Activated CD8-positive, alpha-beta memory T cell treated with anti-CD3 and anti-CD28 coated beads, Interleukin-2, amount 50 U/mL, for 24 hours (primary cell): ENCODE data around the gene DNAH3.
"Not testable (repeated sequence)": the region's sequence is repeated elsewhere in the genome, so short reads cannot be mapped to it uniquely, and the experiment has no call there.

Experiments
- DNase-seq: peaks from one replicate; pipeline ENCODE4 v3.0.0-alpha.2; 2020; ENCODE audit errors: extremely low read depth

The DNAH3 gene

DNA sequence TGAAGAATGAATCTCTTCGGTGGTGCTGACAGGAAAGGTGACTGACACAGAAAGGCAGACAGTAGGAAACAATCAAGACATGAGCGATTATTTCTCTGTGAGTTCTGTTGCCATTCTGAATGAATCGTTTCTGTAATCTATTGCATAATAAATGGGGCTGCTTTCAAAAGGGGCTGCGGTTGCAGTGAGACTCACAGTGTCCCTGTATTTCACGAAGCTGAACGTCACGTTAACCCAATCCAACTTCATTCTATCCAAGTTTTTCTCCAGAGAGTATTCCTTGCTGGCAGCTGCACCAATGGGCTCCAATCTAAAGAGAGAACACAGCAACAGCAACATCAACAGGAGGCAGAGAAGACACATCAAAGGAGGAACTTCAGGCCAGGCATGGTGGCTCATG is 75.4 kb downstream of the DNAH3 start:
- no peak for DNase-seq

DNA sequence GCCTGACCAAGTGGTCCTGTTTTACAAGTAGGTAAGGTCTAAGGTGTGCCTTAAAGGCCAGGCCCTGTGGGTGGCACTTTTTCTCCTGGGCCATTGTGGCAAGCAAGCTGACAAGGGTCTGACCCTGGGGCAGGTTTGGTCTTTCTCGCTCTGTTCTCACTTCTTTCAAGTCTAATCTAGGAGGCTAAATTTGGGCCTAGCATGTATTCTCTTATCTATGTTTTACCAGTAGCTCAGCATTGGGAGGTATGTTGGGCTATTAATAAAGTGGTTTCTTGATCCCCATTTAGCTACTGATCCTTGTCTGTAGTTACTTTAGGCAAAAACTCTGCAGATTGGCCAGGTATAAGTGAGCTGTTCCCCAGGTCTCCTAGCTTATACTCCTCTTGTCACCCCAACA is 77.7 kb downstream of the DNAH3 start:
- DNase-seq: no peak

DNA sequence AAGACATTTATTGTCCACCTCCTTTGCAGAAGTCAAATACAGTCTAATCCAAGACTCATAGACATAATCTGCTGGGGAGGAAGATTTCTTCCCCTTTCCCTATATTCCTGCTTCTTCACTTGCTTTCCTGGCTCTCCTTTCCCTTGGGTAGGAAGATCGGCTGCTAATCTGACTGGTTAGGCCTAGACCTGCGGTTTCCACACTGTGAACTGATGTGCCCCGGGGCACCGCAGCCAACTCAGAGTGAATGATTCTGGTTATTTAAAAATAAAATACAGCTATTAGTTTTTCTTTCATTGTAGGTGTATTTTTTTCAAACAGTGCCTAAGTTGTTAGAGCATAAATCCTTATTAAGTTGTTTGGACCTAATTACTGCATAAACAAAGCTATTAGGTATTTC is 78.9 kb downstream of the DNAH3 start:
- DNase-seq: no peak

DNA sequence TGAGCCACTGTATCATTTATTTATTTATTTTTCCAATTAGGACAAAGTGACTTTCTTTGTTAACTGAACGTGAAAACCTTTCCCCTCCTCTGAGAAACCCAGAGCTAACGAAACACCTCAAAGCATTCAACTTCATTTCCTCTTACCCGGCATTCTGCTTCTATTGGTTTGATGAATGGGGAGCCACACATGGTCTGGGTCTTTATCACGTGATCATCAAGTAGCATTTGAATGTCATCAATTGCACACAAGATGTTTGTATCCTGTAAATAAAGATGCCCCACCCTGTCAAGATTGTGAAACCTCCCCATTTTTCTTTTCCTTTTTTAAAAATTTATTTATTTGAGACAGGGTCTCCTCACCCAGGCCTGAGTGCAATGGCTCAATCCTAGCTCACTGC is 80.1 kb downstream of the DNAH3 start:
- DNase-seq: no peak

DNA sequence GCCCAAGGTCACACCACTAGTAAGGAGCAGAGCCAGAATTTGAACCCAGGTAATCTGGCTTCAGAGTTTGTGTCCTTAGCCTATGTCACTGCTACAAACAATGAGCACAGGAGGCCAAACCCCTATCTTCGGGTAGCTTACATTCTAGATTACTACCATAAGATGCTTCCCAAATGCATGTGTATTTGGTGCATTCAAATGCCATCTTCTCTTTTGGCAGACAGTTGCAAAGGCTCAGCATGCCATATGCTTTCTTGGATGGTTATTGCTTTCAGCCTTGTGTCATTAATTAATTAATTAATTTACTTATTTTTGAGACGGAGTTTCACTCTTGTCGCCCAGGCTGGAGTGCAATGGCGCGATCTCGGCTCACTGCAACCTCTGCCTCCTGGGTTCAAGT is 80.7 kb downstream of the DNAH3 start:
- no peak for DNase-seq

DNA sequence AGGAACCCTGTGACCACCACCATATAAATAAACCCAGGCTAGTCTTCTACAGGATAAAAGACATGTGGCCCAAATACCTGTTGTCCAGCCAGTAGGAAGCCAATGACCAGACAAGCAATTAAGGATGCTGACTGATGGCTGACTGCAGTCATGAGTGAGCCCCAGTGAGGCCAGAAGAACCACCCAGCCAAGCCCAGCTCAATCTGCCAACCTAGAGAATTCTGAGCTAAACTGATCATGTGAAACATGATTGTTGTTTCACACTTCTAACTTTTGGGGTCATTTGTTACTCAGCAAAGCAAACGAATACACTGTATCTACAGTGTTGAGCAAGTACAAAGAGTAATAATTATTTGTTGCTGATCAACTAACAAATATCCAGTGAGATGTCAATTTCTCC is 86.4 kb downstream of the DNAH3 start:
- no peak for DNase-seq

DNA sequence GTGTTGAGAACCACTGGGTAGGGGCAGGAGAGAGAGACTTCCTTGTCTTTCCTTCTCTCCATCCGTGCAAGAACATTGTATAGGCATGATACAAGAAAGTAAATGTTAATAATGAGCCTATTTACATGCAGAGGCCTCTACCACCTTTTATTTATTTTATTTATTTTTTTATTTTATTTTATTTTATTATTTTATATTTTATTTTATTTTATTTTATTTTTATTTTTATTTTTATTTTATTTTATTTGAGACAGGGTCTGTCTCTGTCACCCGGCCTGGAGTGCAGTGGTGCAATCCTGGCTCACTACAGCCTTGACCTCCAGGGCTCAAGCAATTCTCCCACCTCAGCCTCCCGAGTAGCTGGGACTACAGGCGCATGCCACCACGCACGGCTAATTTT is 87.3 kb downstream of the DNAH3 start:
- not testable (repeated sequence) for DNase-seq

DNA sequence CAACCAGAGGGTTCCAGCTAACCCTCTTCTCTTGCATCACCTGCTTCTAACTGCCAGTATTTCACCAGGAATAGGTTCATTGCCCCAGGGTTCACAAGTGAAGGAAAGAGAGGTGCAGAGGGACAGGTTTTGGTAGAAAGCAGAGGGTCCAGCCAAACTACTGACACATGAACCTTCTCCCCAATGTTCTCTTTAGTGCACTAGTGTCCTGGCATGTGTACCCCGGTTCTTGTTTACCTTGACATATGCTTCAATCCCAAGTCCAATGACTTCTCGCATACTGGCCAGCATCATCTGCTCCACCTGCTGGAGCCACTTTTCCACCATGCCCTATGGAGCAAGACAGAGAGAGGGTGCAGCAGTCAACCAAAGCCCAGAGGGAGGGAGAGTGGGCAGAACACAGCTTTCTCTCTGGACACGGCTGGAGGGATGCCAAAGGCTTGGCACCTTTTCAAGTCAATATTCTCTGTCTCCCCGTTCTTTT is 90.6 kb downstream of the DNAH3 start:
- no peak for DNase-seq

DNA sequence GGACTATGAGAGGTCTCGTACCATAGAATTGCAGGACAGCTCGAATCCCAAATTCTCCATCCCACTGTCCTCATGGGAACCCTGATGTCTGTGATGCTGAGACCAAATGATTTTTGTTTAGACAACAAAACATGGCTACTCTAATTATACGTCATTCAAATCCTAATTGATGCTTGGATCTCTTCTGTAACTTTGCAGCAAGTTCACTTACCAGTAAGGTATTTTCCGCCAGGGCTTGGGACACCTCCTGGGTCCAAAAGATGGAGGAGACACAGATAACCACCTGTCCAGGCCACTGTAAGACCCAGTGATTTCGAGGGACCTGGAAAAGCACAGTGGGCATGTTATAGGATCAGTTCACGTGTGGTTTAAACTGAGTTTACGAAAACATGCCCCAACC is 92.8 kb downstream of the DNAH3 start:
- DNase-seq: no peak

DNA sequence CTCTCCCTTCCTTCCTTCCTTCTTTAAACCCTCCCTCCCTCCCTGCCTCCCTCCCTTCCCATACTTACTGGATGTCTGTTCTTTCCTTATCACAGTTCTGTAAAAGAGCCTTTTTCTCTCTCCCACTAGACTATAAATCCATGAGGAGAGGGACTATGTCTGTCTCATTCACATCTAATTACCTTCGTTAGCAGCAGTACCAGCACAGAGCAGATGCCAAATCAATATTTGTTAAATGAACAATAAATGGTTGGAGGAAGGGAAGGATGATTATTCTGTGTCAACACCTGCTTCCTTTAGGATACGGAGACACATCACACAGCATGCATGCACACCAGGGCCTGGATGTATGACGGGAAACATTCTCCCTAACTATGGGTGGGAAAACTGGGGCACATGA is 94.2 kb downstream of the DNAH3 start:
- DNase-seq: no peak

DNA sequence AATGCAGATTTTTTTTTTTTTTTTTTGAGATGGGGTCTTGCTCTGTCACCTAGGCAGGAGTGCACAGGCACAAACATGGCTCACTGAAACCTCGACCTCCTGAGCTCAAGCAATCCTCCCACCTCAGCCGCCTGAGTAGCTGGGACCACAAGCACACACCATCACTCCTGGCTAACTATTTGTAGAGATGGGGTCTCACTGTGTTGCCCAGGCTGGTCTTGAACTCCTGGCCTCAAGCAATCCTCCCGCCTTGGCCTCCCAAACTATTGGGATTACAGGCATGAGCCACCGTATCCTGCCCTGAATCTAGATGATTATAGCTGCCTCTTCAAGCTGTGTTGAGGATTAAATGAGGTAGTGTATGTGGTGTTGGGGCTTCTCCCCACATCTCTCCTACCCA is 94.9 kb downstream of the DNAH3 start:
- not testable (repeated sequence) for DNase-seq

DNA sequence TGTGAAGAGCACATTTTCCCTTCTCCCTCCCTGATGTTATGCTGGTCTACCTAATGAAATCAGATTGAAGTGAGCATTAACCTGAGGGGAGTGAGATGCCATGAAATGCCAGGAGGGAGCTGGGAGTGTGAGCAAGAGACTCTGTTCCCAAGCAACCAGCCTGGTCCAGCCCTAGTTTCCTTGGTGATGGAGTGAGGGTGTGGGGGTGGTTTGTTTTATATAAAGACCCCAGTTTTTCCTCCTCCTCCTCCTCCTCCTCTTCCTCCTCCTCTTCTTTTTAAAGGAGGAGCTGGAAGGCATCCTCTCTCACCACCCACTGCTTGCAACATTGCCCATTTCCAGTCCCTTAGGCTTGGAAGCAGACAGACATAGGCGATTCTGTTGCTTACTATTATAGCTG is 97.1 kb downstream of the DNAH3 start:
- DNase-seq: no peak

DNA sequence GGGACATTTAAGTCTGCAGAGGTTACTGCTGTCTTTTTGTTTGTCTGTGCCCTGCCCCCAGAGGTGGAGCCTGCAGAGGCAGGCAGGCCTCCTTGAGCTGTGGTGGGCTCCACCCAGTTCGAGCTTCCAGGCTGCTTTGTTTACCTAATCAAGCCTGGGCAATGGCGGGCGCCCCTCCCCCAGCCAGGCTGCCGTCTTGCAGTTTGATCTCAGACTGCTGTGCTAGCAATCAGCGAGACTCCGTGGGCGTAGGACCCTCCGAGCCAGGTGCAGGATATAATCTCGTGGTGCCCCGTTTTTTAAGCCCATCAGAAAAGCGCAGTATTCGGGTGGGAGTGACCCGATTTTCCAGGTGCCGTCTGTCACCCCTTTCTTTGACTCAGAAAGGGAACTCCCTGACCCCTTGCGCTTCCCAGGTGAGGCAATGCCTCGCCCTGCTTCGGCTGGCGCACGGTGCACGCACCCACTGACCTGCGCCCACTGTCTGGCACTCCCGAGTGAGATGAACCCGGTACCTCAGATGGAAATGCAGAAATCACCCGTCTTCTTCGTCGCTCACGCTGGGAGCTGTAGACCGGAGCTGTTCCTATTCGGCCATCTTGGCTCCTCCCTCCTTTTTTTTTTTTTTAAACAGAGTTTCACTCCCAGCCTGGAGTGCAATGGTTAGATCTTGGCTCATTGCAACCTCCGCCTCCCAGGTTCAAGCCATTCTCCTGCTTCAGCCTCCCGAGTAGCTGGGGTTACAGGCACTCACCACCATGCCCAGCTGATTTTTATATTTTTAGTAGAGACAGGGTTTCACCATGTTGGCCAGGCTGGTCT is 102.3 kb downstream of the DNAH3 start:
- not testable (repeated sequence) for DNase-seq

DNA sequence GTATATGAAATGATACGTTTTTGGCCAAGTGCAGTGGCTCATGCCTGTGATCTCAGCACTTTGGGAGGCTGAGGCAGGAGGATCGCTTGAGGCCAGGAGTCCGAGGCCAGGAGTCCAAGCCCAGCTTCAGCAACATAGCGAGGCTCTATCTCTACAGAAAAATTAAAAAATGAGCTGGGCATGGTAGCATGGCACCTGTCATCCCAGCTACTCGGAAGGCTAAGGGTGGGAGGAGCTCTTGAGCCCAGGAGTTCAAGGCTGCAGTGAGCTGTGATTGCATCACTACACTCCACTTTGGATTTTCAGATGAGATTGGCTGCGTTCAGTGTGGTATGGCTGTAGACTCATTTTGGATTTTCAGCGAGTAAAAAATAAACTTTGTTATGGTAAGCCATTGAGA is 112.4 kb downstream of the DNAH3 start:
- DNase-seq: no peak

DNA sequence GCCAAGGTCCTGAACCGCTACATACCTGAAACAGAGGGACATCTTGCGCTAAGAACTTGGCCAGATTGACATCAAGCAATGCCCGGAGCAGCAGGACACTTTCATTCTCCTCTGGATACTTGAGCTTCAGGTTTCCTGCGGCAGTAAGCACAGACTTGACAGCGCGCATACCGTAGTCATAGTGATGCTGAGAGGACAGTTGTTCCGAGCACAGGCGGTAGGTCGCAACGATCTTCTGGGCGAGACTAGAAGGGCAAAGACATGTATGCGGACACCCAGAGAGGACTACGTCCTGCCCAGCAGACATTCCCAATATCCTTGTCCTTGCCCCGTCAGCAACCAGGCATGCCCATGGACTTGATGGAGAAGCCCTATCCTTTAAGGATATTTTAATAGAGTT is 112.9 kb downstream of the DNAH3 start:
- DNase-seq: no peak

DNA sequence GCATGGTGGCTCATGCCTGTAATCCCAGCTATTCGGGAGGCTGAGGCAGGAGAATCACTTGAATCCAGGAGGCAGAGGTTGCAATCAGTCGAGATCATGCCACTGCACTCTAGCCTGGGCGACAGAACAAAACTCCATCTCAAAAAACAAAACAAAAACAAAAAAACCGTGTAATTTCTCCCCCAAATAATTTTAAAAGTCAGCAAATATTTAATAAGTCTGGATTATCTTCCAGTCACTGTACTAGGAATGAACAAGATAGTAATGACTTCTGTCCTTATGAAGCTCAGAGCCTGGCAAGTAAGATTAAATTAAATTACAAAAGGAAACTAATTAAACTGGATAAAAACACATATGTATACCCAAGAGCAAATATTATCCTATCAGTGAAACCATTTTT is 113.5 kb downstream of the DNAH3 start:
- no peak for DNase-seq

DNA sequence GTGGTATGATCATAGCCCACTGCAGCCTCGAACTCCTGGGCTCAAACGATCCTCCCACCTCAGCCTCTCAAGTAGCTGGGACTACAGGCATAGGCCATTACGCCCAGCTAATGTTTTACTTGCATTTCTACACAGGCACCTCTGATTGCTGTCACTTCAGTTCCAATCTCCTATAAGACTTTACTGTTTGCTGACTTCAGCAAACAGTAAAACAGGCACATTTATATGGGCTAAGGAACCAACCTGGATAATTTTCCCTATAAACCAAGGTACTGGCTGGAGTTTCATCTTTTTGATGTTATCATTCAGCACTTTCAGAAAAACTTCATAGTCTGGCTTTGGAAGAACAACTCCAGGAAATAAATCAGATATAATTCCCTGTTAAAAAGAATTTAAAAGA is 114.2 kb downstream of the DNAH3 start:
- no peak for DNase-seq

DNA sequence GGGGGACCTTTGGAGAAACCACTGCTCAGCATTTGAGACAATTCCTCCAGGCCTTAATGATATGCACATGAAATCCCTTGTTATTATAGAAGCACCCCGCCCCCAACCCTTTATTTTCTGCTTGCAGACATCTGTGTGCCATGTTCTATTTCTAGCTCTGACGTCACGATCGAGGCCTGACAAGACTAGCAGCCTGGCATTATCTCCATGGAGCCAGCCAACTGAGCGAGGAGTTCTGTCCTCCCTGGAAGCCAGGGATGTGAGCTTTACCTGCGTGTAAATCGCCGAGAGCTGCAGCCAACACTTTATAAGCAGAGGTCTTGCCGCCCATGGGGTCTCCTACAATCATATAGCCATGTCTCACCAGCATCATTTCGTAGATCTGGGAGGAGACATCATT is 116.9 kb downstream of the DNAH3 start:
- no peak for DNase-seq

DNA sequence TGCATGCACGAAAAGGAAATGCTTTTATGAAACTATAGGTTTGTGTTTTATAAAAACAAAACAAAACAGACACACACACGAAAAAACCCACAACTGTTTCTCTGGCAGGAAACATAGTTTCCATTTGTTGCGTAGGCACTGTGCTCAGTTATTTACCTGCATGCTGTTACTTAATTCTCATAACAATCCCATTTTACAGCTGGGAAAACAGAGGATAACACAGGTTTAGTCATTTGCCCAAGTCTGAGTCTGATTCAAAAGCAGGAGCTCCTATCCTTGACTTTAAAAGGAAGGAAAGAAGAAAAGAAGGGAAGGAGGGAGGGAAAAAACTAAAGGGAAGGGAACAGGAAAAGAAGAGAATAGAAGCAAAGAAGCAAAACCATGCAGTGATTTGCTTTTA is 117.4 kb downstream of the DNAH3 start:
- DNase-seq: no peak

DNA sequence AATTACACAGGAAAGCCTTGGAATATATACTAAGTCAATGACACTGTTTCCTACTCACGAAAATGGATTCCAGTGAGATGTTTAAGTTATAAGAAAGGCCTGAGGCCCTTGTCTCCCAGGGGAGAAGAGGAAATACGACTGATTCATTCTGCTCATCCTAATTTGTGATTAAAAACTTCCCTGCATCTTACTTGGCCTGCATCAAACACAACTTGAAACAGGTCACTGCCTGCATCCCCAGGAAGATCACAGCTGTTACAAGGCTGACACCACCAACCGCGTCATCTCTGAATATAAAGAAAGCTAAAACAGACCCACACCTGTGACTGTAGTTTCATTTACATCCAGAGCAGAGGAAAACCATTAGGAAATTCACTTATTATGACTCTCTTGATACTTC is 121.9 kb downstream of the DNAH3 start:
- no peak for DNase-seq

DNA sequence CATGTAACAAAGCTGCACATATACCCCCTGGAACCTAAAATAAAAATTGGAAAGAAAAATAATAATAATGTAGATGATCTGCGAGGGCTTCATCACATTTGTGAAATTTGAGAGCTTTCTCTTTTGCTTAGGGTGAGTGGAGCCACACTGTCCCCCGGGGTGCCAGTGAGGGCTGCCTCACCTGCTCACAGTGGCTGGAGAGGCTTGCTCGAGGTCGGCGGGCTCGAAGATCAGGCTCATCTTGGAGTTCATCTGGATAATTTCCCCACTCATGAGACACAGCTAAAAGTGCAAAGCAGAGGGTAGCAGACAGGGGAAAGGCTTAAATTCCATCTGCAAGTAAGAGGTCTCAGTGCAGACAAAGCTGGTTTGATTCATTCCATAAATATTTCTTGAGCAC is 123.8 kb downstream of the DNAH3 start:
- no peak for DNase-seq

DNA sequence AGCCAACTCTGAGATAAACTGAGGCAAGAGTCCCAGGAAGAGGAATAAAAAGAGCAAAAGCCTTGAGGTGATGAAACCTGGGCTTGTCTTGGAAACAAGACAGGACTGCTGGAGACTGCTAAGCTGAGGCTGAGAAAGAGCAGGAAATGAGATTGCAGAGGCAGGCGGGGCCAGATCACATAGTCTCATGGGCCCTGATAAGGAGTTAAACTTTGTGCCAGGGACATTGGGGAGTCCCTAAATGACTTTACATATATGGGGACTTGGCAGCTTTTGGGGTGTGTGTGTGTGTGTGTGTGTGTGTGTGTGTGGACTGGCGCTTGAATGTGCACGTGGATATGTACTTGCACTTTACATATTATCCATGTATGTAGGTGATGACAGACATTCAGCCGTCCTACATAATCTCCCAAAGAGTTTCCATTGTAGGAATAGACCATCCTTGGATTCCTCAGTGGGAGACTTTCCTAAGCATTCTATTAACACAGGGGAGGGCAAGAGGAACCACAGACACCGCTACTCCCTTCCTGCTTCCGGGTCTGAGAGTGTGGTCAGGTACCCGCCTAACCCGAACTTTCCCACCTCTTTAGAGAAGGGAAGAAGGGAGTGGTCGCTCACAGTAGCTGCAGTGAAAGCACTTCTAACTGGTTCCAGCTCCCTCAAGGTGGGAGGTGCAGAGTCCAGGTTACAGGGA is 127.0 kb downstream of the DNAH3 start:
- DNase-seq: no peak

DNA sequence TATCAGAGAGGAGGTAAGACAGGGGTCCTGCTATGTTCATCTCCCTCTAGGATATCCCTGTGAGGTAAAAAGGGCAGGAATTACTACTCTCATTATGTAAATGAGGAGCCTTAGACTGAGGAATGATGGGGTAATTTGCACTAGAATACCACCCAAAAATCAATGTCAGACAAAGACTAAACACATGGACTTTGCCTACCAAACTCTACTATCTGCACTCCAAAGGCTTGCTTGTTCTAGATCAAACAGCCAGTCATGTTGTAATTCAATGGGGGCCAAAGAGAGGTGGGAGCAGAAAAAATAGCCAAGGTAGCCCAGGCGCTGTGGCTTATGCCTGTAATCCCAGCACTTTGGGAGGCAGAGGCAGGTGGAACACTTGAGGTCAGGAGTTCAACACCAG is 129.3 kb downstream of the DNAH3 start:
- DNase-seq: no peak
